Measurements from ENCODE around the gene PTPRA. TPM values are rescaled to one million over a fixed set of nuclear protein-coding genes. Genes with fewer than 3 reads are reported as not detected.
"Not testable (repeated sequence)": the region's sequence is repeated elsewhere in the genome, so short reads cannot be mapped to it uniquely, and the experiment has no call there.

Gene PTPRA
- polyA plus RNA-seq, 1 donor = 52.7 TPM

DNA sequence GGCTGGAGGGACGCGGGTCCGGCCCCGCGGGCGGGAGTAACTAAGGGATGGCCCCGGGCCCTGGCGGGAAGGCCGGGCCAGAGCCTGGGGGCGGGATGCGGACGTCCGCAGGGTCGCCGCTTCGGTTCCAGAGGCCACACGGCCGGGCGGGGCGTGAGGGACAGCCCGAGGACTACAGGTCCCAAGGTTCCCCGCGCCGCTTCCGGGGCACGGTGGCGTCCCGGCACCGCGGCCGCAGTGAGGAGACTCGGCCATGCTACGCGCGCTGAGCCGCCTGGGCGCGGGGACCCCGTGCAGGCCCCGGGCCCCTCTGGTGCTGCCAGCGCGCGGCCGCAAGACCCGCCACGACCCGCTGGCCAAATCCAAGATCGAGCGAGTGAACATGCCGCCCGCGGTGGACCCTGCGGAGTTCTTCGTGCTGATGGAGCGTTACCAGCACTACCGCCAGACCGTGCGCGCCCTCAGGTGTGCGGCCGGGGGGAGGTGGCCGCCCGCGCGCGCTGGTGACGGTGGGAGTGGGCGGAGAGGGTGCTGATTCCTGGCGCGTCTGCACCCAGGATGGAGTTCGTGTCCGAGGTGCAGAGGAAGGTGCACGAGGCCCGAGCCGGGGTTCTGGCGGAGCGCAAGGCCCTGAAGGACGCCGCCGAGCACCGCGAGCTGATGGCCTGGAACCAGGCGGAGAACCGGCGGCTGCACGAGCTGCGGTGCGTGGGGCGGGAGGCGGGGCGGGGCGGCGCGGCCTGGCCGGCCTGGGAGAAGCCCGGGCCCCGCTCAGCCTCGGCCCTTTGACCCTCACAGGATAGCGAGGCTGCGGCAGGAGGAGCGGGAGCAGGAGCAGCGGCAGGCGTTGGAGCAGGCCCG lies 172.8 kb downstream of the PTPRA start, which contains the start of gene MRPS26:
Gene MRPS26, plus strand, starts transcription at position 237 of the 861 bp plus-strand sequence. Its CDS starts 17 bp downstream, at position 254.
- peak within 1 kb of the TSS; percentile 83 for H3K27ac ChIP-seq (ENCODE audit: low read length)
- H3K9me3 ChIP-seq (ENCODE audit: control insufficient read depth, low read depth, low read length) = no peaks in the 10 kb centered on the region
- WGBS (ENCODE audit: insufficient coverage, low lambda C conversion rate) = no CpG with 5 or more reads among the region's 104 CpGs
- H3K4me1 ChIP-seq (ENCODE audit: control insufficient read depth, insufficient read depth, low read length) = peaks cover 13% of the 10 kb centered on the region
- H3K4me3 ChIP-seq (ENCODE audit: low read length) = peak within 1 kb of the TSS; percentile 87
- no peaks in the 10 kb centered on the region for H3K27me3 ChIP-seq (ENCODE audit: control insufficient read depth, insufficient read depth, low read length)
- peak; percentile 87 to 96 for DNase-seq
- H3K36me3 ChIP-seq (ENCODE audit: control insufficient read depth, insufficient read depth, low read length) = peaks cover 29% of the 10 kb centered on the region

DNA sequence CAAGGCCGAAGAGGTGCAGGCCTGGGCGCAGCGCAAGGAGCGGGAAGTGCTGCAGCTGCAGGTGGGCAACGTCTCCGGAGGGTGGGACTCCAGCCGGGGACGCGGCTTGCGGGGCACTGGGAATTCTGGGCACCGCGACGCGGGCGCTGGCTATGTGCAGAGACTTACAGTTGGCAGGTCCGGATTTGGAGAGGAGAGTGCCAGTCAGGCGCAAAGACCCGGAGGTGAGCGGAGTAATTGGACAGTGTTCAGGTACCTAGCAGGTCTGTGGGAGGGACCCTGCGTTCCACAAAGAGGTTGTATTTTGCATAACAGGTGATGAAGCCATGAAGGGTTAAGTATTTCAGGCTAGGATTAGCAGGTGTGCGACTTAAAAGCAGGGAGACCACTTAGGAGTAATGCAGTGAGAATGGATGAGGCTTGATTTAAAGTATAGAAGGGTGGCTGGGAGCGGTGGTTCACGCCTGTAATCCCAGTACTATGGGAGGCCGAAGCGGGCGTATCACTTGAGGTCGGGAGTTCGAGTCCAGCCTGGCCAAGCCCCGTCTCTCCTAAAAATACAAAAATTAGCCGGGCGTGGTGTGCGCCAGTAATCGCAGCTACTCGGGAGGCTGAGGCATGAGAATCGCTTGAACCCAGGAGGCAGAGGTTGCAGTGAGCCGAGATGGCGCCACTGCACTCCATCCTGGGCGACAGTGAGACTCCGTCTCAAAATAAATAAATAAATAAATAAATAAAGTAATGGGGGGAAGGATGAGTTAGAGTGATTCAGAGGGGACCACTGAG lies 173.6 kb downstream of the PTPRA start:
- Histone ChIP-seq H3K27me3 (ENCODE audit: control insufficient read depth, insufficient read depth, low read length) (no peaks in the 10 kb centered on the region), H3K9me3 (ENCODE audit: control insufficient read depth, low read depth, low read length) (no peaks in the 10 kb centered on the region), H3K27ac (ENCODE audit: low read length) (peak overlapping the region; percentile 76), H3K4me1 (ENCODE audit: control insufficient read depth, insufficient read depth, low read length) (peaks cover 13% of the 10 kb centered on the region), H3K4me3 (ENCODE audit: low read length) (peak overlapping the region; percentile 87), H3K36me3 (ENCODE audit: control insufficient read depth, insufficient read depth, low read length) (peaks cover 29% of the 10 kb centered on the region)
- DNase-seq = no peak
- 61% methylated on average over 5 of the region's 39 CpGs for WGBS (ENCODE audit: insufficient coverage, low lambda C conversion rate)

DNA sequence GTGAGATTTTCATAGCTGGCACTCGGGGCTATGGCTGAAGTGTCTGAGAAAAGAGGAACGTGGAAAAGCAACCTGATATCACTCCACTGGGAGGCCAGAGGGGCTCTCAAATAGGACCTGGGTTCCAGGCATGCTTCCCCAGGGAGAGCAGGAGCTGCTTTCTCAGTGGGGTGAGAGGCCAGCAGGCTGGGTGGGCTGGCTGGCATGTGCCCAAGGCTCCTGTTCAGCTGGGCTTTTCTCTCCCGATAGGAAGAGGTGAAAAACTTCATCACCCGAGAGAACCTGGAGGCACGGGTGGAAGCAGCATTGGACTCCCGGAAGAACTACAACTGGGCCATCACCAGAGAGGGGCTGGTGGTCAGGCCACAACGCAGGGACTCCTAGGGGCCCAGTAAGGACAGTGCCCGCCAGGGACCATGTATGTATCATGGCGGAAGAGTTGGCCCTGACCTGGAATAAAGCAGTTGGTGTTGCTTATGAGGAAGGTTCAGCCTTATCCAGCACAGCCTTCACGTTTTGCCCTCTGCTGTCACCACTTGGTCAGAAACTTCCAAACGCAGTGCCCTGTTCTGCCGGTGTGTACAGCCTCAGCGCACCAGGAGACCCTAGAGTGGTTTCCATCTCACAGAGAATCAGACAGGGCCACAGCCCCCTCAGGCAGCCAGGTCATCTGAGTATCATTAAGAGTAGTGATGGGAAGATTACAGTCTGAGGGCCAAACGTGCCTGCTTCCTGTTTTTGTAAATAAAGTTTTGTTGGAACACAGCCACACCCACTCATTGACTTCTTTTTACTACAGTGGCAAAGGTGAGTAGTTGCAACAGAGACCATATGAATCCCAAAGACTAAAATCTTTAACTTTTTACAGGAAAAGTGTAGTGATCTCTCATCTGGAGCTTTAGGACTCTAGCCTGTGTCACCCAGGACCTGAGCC lies 174.5 kb downstream of the PTPRA start:
- Histone ChIP-seq H3K36me3 (ENCODE audit: control insufficient read depth, insufficient read depth, low read length) (peaks cover 29% of the 10 kb centered on the region), H3K4me1 (ENCODE audit: control insufficient read depth, insufficient read depth, low read length) (peaks cover 13% of the 10 kb centered on the region), H3K27ac (ENCODE audit: low read length) (no peak overlapping the region), H3K4me3 (ENCODE audit: low read length) (no peak overlapping the region), H3K27me3 (ENCODE audit: control insufficient read depth, insufficient read depth, low read length) (no peaks in the 10 kb centered on the region), H3K9me3 (ENCODE audit: control insufficient read depth, low read depth, low read length) (no peaks in the 10 kb centered on the region)
- DNase-seq = no peak
- WGBS (ENCODE audit: insufficient coverage, low lambda C conversion rate) = 60% methylated on average over 1 of the region's 14 CpGs

DNA sequence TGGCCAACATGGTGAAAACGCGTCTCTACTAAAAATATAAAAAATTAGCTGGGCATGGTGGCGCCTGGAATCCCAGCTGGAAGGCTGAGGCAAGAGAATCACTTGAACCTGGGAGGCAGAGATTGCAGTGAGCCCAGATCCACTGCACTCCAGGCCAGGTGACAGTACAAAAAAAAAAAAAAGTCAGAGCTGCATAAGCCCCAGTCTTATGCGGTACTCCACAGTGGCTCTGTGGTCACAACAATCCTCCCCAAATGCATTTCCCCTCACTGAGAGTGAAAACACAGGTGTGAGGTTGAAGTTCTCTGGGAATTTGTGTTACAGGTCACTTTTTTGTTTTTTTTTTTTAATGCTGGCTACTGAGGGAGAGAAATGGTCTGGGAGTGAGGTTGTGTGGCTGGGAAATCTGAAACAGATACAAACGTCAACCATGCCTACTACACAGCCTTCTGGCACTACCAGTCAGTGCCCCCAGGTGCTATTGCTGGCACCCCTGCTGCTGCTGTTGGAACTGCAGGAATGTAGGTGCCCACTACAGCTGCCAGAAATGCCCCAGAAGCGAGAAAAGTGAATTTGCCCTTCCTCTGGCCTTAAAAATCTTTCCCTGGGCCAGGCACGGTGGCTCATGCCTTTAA lies 178.2 kb downstream of the PTPRA start:
- H3K27me3 ChIP-seq (ENCODE audit: control insufficient read depth, insufficient read depth, low read length) = no peaks in the 10 kb centered on the region
- H3K9me3 ChIP-seq (ENCODE audit: control insufficient read depth, low read depth, low read length) = no peaks in the 10 kb centered on the region
- peaks cover 29% of the 10 kb centered on the region for H3K36me3 ChIP-seq (ENCODE audit: control insufficient read depth, insufficient read depth, low read length)
- no peak for DNase-seq
- no peak overlapping the region for H3K27ac ChIP-seq (ENCODE audit: low read length)
- H3K4me3 ChIP-seq (ENCODE audit: low read length) = no peak overlapping the region
- WGBS (ENCODE audit: insufficient coverage, low lambda C conversion rate) = no CpG with 5 or more reads among the region's 7 CpGs
- peaks cover 9% of the 10 kb centered on the region for H3K4me1 ChIP-seq (ENCODE audit: control insufficient read depth, insufficient read depth, low read length)

DNA sequence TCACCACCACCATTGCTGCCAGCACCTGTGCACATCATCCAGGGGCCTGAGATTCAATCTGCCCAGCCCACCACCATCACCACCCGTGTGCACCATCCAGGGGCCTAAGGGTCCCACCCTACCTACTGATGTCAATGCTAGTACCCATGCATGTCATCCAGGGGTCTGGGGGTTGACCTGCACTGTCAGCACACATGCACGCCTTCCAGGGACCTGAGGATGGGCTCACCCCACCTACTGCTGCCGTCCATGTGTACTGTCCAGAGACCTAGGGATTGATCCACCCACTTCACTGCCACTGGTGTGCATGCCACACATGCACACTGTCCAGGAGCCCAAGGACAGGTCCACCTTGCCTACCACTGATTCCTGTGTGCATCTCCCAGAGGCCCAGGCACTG lies 186.2 kb downstream of the PTPRA start:
- no peaks in the 10 kb centered on the region for H3K27me3 ChIP-seq (ENCODE audit: control insufficient read depth, insufficient read depth, low read length)
- H3K4me3 ChIP-seq (ENCODE audit: low read length) = no peak overlapping the region
- no peaks in the 10 kb centered on the region for H3K36me3 ChIP-seq (ENCODE audit: control insufficient read depth, insufficient read depth, low read length)
- no peak for DNase-seq
- no CpG with 5 or more reads among the region's 3 CpGs for WGBS (ENCODE audit: insufficient coverage, low lambda C conversion rate)
- no peaks in the 10 kb centered on the region for H3K4me1 ChIP-seq (ENCODE audit: control insufficient read depth, insufficient read depth, low read length)
- H3K27ac ChIP-seq (ENCODE audit: low read length) = no peak overlapping the region
- no peaks in the 10 kb centered on the region for H3K9me3 ChIP-seq (ENCODE audit: control insufficient read depth, low read depth, low read length)

DNA sequence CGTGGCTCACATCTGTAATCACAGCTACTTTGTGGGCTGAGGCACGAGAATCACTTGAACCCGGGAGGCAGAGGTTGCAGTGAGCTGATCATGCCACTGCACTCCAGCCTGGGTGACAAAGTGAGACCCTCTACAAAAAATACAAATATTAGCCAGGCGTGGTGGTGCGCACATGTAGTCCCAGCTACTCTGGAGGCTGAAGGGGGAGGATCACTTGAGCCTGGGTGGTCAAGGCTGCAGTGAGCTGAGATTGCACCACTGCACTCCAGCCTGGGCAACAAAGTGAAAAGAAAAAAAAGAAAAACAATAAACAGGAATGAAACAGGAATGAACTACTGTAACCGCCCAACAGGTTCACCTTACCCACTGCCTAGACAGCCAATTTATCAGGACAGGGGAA lies 190.8 kb downstream of the PTPRA start:
- not testable (repeated sequence) for H3K27me3 ChIP-seq (ENCODE audit: control insufficient read depth, insufficient read depth, low read length); H3K36me3 ChIP-seq (ENCODE audit: control insufficient read depth, insufficient read depth, low read length); H3K4me1 ChIP-seq (ENCODE audit: control insufficient read depth, insufficient read depth, low read length); H3K4me3 ChIP-seq (ENCODE audit: low read length); DNase-seq; H3K27ac ChIP-seq (ENCODE audit: low read length); H3K9me3 ChIP-seq (ENCODE audit: control insufficient read depth, low read depth, low read length)
- no CpG with 5 or more reads among the region's 6 CpGs for WGBS (ENCODE audit: insufficient coverage, low lambda C conversion rate)

DNA sequence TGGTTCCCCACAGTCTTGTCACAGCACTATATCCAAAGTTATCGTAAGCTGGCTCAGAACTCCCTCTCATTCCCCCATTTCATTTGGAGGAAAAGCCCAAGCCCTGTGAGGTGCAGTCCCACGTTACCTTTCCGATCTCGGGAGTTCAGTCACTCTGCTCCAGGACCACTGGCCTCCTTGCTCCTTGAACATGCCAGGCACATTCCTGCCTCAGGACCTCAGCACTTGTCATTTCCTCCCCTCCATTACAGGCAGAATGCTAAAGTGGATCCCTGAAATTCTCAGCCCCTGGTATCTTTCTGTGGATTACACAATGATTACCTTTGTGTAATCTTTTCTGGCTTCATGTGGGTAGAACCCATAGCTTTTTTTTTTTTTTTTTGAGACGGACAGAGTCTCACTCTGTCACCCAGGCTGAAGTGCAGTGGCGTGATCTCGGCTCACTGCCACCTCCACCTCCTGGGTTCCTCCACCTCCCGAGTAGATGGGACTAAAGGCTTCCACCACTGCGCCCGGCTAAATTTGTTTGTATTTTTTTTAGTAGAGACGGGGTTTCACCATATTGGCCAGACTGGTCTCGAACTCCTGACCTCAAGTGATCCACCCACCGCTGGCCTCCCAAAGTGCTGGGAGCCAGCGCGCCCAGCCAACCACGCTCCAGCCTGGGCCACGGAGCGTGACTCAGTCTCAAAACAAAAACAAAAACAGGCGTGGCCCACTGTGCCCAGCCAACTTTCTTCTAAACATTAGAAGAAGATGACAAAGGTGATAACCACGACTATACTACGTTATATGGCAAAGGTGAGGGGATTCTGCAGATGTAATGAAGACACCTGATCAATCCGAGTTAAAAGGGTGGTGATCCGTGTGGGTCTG lies 194.1 kb downstream of the PTPRA start:
- Histone ChIP-seq H3K27ac (ENCODE audit: low read length) (no peak overlapping the region), H3K36me3 (ENCODE audit: control insufficient read depth, insufficient read depth, low read length) (no peaks in the 10 kb centered on the region), H3K27me3 (ENCODE audit: control insufficient read depth, insufficient read depth, low read length) (peaks cover 10% of the 10 kb centered on the region), H3K4me3 (ENCODE audit: low read length) (no peak overlapping the region), H3K9me3 (ENCODE audit: control insufficient read depth, low read depth, low read length) (peaks cover under 1% of the 10 kb centered on the region), H3K4me1 (ENCODE audit: control insufficient read depth, insufficient read depth, low read length) (peaks cover 7% of the 10 kb centered on the region)
- WGBS (ENCODE audit: insufficient coverage, low lambda C conversion rate) = 79% methylated on average over 4 of the region's 23 CpGs
- DNase-seq = no peak

DNA sequence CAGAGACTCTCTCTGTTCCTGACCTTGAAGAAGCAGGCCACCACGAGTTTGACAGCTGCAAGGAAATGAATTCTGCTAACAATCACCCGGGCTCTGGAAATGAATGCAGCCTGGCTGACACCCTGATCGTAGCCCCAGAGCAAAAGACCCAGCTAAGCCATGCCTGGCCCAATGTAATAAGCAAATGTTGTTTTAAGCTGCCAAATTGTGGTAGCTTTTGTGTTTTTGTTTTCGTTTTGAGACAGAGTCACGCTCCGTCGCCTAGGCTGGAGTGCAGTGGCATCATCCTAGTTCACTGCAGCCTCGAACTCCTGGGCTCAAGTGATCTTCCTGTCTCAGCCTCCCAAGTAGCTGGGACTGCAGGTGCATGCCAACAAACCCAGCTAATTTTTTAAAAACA lies 194.8 kb downstream of the PTPRA start:
- no CpG with 5 or more reads among the region's 8 CpGs for WGBS (ENCODE audit: insufficient coverage, low lambda C conversion rate)
- H3K36me3 ChIP-seq (ENCODE audit: control insufficient read depth, insufficient read depth, low read length) = no peaks in the 10 kb centered on the region
- peaks cover 5% of the 10 kb centered on the region for H3K9me3 ChIP-seq (ENCODE audit: control insufficient read depth, low read depth, low read length)
- peaks cover 15% of the 10 kb centered on the region for H3K27me3 ChIP-seq (ENCODE audit: control insufficient read depth, insufficient read depth, low read length)
- H3K4me1 ChIP-seq (ENCODE audit: control insufficient read depth, insufficient read depth, low read length) = peaks cover 11% of the 10 kb centered on the region
- no peak overlapping the region for H3K4me3 ChIP-seq (ENCODE audit: low read length)
- H3K27ac ChIP-seq (ENCODE audit: low read length) = no peak overlapping the region
- no peak for DNase-seq

Measured in large intestine (tissue), 3 donors.